PC-3 (cell line): ENCODE measurements around the gene NOC4L. TPM values are rescaled to one million over a fixed set of nuclear protein-coding genes. Genes with fewer than 3 reads are reported as not detected.

Source experiments
- ATAC-seq: fragments of 200-7000 bp; cut with Tn5 transposase; 2 replicates; pipeline ENCODE4 v1.9.1; 2020; ENCODE audit warnings: mild to moderate bottlenecking, moderate library complexity
- BruUV-seq: library from RNA; stranded (reverse); fragments of 400-500 nt; replicated peaks from 2 replicates; lab custom pipeline; 2021; lab: Mats Ljungman, UMichigan
- CTCF ChIA-PET: fragments of 300-600 bp; sonication (Branson Sonifier 250); formaldehyde crosslinking; loops from one replicate; lab custom pipeline; 2022; ENCODE audit warnings: antibody characterized with exemption; lab: Charles Lee
- POLR2A ChIA-PET: fragments of 300-600 bp; sonication (Branson Sonifier 250); formaldehyde crosslinking; loops from one replicate; lab custom pipeline; 2022; ENCODE audit warnings: antibody characterized with exemption; ENCODE audit not compliant: unreplicated experiment; lab: Charles Lee
- DNase-seq: peaks from one replicate; pipeline ENCODE4 v3.0.0-alpha.2; 2015
- H2AFZ ChIP-seq: fragments of 300-600 bp; sonication (generic); 2 replicates; pipeline ENCODE4 v1.6.0; 2016; ENCODE audit warnings: antibody characterized with exemption, low read length
- H3F3A ChIP-seq: fragments of 300-600 bp; sonication (generic); one replicate; pipeline ENCODE4 v1.6.0; 2017; ENCODE audit warnings: antibody characterized with exemption, low read length, control low read depth, mild to moderate bottlenecking; ENCODE audit not compliant: unreplicated experiment
- H3K27ac ChIP-seq: fragments of 300-600 bp; sonication (generic); 2 replicates; pipeline ENCODE4 v1.5.1; 2016; ENCODE audit warnings: mild to moderate bottlenecking, low read length
- H3K27me3 ChIP-seq: fragments of 300-600 bp; sonication (generic); 2 replicates; pipeline ENCODE4 v1.6.1; 2016; ENCODE audit warnings: low read length, mixed read lengths
- H3K36me3 ChIP-seq: fragments of 300-600 bp; sonication (generic); 2 replicates; pipeline ENCODE4 v1.6.1; 2016; ENCODE audit warnings: low read depth, mixed run types, low read length, mixed read lengths
- H3K4me1 ChIP-seq: fragments of 300-600 bp; sonication (generic); 2 replicates; pipeline ENCODE4 v1.5.1; 2016; ENCODE audit warnings: low read length; ENCODE audit not compliant: insufficient read depth
- H3K4me2 ChIP-seq: fragments of 300-600 bp; sonication (generic); 2 replicates; pipeline ENCODE4 v1.6.0; 2016; ENCODE audit warnings: low read length
- H3K4me3 ChIP-seq: fragments of 300-600 bp; sonication (generic); 2 replicates; pipeline ENCODE4 v1.5.1; 2016; ENCODE audit warnings: mild to moderate bottlenecking, low read length, mixed read lengths
- H3K79me2 ChIP-seq: fragments of 300-600 bp; sonication (generic); 2 replicates; pipeline ENCODE4 v1.6.1; 2017; ENCODE audit warnings: low read length, mixed read lengths
- H3K9ac ChIP-seq: fragments of 300-600 bp; sonication (generic); 2 replicates; pipeline ENCODE4 v1.6.0; 2016; ENCODE audit warnings: mild to moderate bottlenecking, low read length
- H3K9me2 ChIP-seq: fragments of 300-600 bp; sonication (generic); replicated peaks from 2 replicates; pipeline ENCODE4 v1.6.1; 2016; ENCODE audit warnings: mixed run types, low read length, mixed read lengths
- H3K9me3 ChIP-seq: fragments of 300-600 bp; sonication (generic); 2 replicates; pipeline ENCODE4 v1.6.1; 2016; ENCODE audit warnings: low read length, mixed read lengths
- H4K20me1 ChIP-seq: fragments of 300-600 bp; sonication (generic); 2 replicates; pipeline ENCODE4 v1.6.1; 2016; ENCODE audit warnings: low read length, mixed read lengths
- EZH2 ChIP-seq: fragments of 300-600 bp; sonication (generic); IDR thresholded peaks from one replicate; pipeline ENCODE4 v1.6.1; 2017; ENCODE audit warnings: antibody characterized with exemption, mild to moderate bottlenecking, low read length; ENCODE audit not compliant: unreplicated experiment
- EZH2phosphoT487 ChIP-seq: fragments of 300-600 bp; sonication (generic); IDR thresholded peaks from 2 replicates; pipeline ENCODE4 v1.6.1; 2018; ENCODE audit warnings: mild to moderate bottlenecking, antibody characterized with exemption, low read length, borderline replicate concordance
- intact Hi-C: fragments of 100-400 bp; cut with micrococcal nuclease; formaldehyde crosslinking; loops from 2 replicates; pipeline ENCODE4 v1.9.0; 2023
- total RNA-seq: library from RNA; depleted of rRNA; stranded (reverse); fragments of >200 nt; gene quantifications from 2 replicates; pipeline ENCODE4 v1.2.3, GENCODE V29; 2014
- TF ChIP-seq, protein P1 (sequence below): fragments of 300-600 bp; sonication (generic); conservative IDR thresholded peaks from 2 replicates; pipeline ENCODE4 v1.5.1; 2017; ENCODE audit warnings: antibody characterized with exemption, low read depth, mild to moderate bottlenecking, low read length

Gene NOC4L
- total RNA-seq, 1 experiment from 2014 or later, result 44.4 TPM

DNA sequence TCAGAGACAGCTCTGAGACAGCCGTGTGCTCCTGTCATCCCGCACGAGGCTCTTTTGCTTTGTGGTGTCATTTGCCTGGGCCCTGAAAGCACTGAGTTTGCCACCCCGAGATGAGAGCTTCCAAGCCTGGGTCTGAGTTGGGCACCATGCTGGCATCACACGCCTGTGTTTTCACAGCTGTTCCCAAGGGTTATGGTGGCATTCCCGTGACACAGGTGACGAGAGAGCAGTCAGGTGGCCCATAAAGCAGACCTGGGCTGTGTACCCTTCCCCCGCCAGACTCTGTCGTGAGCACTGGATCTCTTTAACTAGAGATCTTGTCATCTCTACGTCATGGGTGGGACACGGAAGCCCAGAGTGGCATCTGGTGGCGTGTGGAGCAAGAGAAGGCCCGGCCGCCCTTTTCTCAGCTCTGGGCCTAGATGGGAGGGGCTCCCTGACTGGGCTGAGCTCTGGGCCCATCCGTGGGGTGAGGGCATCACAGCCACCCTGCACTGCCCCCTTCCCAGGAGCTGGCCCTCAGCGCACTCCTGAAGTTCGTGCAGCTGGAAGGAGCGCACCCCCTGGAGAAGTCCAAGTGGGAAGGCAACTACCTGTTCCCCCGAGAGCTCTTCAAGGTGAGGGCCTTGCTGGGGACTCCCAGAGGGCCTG lies 2.6 kb downstream of the NOC4L start:
- Histone ChIP-seq H4K20me1 (0 out of 2 replicates have a peak, but pooled peaks cover 6% of the 10 kb centered on the region), H3K27ac (no peak overlapping the region), H3K4me2 (no peak overlapping the region), H3K9me2 (no peaks in the 10 kb centered on the region), H3K36me3 (peaks cover 25% of the 10 kb centered on the region), H3K27me3 (no peaks in the 10 kb centered on the region), H3K4me1 (peaks cover 18% of the 10 kb centered on the region; the same call in 1 of the 2 replicates), H3K9me3 (no peaks in the 10 kb centered on the region), H3K79me2 (peaks cover 60% of the 10 kb centered on the region), H3F3A (no peaks in the 10 kb centered on the region), H3K4me3 (no peak overlapping the region), H2AFZ (no peak overlapping the region), H3K9ac (no peak overlapping the region)
- DNase-seq (no peak), ATAC-seq (no peak)
- ChIA-PET POLR2A (no interaction called here), CTCF (no interaction called here)
- TF ChIP-seq, protein P1, sequence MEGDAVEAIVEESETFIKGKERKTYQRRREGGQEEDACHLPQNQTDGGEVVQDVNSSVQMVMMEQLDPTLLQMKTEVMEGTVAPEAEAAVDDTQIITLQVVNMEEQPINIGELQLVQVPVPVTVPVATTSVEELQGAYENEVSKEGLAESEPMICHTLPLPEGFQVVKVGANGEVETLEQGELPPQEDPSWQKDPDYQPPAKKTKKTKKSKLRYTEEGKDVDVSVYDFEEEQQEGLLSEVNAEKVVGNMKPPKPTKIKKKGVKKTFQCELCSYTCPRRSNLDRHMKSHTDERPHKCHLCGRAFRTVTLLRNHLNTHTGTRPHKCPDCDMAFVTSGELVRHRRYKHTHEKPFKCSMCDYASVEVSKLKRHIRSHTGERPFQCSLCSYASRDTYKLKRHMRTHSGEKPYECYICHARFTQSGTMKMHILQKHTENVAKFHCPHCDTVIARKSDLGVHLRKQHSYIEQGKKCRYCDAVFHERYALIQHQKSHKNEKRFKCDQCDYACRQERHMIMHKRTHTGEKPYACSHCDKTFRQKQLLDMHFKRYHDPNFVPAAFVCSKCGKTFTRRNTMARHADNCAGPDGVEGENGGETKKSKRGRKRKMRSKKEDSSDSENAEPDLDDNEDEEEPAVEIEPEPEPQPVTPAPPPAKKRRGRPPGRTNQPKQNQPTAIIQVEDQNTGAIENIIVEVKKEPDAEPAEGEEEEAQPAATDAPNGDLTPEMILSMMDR, result no peak
- no TSS peak for BruUV-seq
- intact Hi-C loops, result no loop called here

DNA sequence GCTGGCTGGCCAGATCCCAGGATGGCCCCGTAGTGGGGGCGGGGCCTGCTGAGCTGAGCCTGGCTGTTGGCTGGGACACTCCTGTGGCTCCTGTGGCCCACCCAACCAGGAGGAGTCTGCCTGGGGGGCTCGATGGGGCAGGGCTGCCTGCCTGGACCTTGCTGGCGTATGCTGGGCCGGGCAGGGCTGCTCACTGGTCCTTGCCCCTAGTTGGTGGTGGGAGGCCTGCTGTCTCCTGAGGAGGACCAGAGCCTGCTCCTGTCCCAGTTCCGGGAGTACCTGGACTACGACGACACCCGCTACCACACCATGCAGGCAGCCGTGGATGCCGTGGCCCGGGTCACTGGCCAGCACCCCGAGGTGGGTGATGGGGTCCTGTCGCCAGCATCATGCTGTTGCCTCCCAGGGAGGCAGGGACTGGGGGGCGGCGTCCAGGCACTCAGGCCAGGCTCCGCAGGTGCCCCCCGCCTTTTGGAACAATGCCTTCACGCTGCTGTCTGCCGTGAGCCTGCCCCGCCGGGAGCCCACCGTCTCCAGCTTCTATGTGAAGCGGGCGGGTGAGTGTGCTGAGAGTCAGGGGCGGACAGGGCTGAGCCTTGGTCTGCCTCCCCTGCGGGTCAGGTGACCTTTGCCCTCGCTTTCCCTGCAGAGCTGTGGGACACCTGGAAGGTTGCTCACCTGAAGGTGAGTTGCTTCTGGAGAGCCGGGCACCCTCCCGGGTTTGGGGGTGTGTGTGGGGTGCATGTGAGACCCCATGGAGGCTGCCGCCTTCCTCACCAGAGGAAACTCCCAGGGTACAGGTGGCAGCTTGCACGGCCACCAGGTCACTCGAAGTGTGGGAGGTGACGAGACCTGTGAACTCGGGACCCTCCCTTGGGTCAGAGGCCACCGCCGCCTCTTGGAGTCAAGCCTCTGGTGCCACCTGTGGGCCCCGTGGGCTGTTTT lies 3.4 kb downstream of the NOC4L start:
- no peak overlapping the region for H3K9ac ChIP-seq

More for the DNA sequence above, 3.4 kb downstream of the NOC4L start:
- H3K4me3 ChIP-seq, result no peak overlapping the region
- no peak for ATAC-seq
- no peaks in the 10 kb centered on the region for H3K9me2 ChIP-seq
- TF ChIP-seq, protein P1, result no peak
- TF ChIP-seq EZH2 (no peak), EZH2phosphoT487 (no peak)
- H3K27me3 ChIP-seq, result no peaks in the 10 kb centered on the region
- peaks cover 52% of the 10 kb centered on the region for H3K79me2 ChIP-seq
- H2AFZ ChIP-seq, result no peak overlapping the region
- no peaks in the 10 kb centered on the region for H3K9me3 ChIP-seq
- no peak for DNase-seq
- ChIA-PET POLR2A (no interaction called here), CTCF (no interaction called here)
- 0 out of 2 replicates have a peak, but pooled peaks cover under 1% of the 10 kb centered on the region for H4K20me1 ChIP-seq
- no peaks in the 10 kb centered on the region for H3F3A ChIP-seq
- intact Hi-C loops, result no loop called here
- peaks cover 20% of the 10 kb centered on the region for H3K36me3 ChIP-seq
- H3K4me1 ChIP-seq, result peaks cover 14% of the 10 kb centered on the region; the same call in 1 of the 2 replicates
- no peak overlapping the region for H3K27ac ChIP-seq
- no peak overlapping the region for H3K4me2 ChIP-seq
- BruUV-seq, result no TSS peak
